Loucy (cell line): ENCODE measurements around the gene ORC3.

ENCODE experiments used
- H2AFZ ChIP-seq: fragments of 200-600 bp; sonication (generic); 2 replicates; pipeline ENCODE4 v1.6.0; 2016; ENCODE audit warnings: antibody characterized with exemption, mild to moderate bottlenecking, low read length, moderate library complexity
- H3F3A ChIP-seq: fragments of 200-600 bp; 2 replicates; pipeline ENCODE4 v1.6.0; 2016; ENCODE audit warnings: antibody characterized with exemption, low read depth, mild to moderate bottlenecking
- H3K27me3 ChIP-seq: fragments of 200-600 bp; sonication (generic); 2 replicates; pipeline ENCODE4 v1.6.1; 2014; ENCODE audit warnings: low read length, mild to moderate bottlenecking; ENCODE audit not compliant: insufficient read depth, poor library complexity, severe bottlenecking
- H3K36me3 ChIP-seq: fragments of 200-600 bp; sonication (generic); 2 replicates; pipeline ENCODE4 v1.6.1; 2016; ENCODE audit warnings: low read length; ENCODE audit not compliant: insufficient read depth
- H3K4me1 ChIP-seq: fragments of 200-600 bp; sonication (generic); 2 replicates; pipeline ENCODE4 v1.5.1; 2014; ENCODE audit warnings: low read length, mild to moderate bottlenecking; ENCODE audit not compliant: insufficient read depth, poor library complexity, severe bottlenecking
- H3K4me2 ChIP-seq: fragments of 200-600 bp; sonication (generic); 2 replicates; pipeline ENCODE4 v1.6.0; 2014; ENCODE audit warnings: antibody characterized with exemption, low read length, low read depth, mild to moderate bottlenecking; ENCODE audit not compliant: poor library complexity, severe bottlenecking
- H3K4me3 ChIP-seq: fragments of 200-600 bp; sonication (generic); 2 replicates; pipeline ENCODE4 v1.5.1; 2014; ENCODE audit warnings: low read length, mild to moderate bottlenecking, mixed read lengths; ENCODE audit not compliant: poor library complexity, severe bottlenecking
- H3K79me2 ChIP-seq: fragments of 200-600 bp; sonication (generic); 2 replicates; pipeline ENCODE4 v1.6.1; 2014; ENCODE audit warnings: low read length; ENCODE audit not compliant: insufficient read depth
- H3K9ac ChIP-seq: fragments of 200-600 bp; sonication (generic); 2 replicates; pipeline ENCODE4 v1.6.0; 2014; ENCODE audit warnings: mild to moderate bottlenecking, low read depth, low read length, moderate library complexity; ENCODE audit not compliant: poor library complexity, severe bottlenecking
- H3K9me2 ChIP-seq: fragments of 200-600 bp; sonication (generic); replicated peaks from 2 replicates; pipeline ENCODE4 v1.6.1; 2016; ENCODE audit warnings: low read depth, low read length, mixed read lengths
- H3K9me3 ChIP-seq: fragments of 200-600 bp; sonication (generic); 2 replicates; pipeline ENCODE4 v1.6.1; 2014; ENCODE audit warnings: mild to moderate bottlenecking, antibody characterized with exemption, low read length, low read depth; ENCODE audit not compliant: insufficient read depth
- H4K20me1 ChIP-seq: fragments of 200-600 bp; sonication (generic); 2 replicates; pipeline ENCODE4 v1.6.0; 2014; ENCODE audit warnings: antibody characterized with exemption, low read length, mild to moderate bottlenecking; ENCODE audit not compliant: insufficient read depth, poor library complexity, severe bottlenecking
- EZH2phosphoT487 ChIP-seq: fragments of 200-600 bp; IDR thresholded peaks from 2 replicates; pipeline ENCODE4 v1.6.1; 2018; ENCODE audit warnings: antibody characterized with exemption, mild to moderate bottlenecking, moderate library complexity, borderline replicate concordance
- TF ChIP-seq, protein P1 (sequence below): fragments of 200-600 bp; sonication (generic); conservative IDR thresholded peaks from 2 replicates; pipeline ENCODE4 v1.5.1; 2014; ENCODE audit warnings: mild to moderate bottlenecking, antibody characterized with exemption, low read length

The ORC3 gene

DNA sequence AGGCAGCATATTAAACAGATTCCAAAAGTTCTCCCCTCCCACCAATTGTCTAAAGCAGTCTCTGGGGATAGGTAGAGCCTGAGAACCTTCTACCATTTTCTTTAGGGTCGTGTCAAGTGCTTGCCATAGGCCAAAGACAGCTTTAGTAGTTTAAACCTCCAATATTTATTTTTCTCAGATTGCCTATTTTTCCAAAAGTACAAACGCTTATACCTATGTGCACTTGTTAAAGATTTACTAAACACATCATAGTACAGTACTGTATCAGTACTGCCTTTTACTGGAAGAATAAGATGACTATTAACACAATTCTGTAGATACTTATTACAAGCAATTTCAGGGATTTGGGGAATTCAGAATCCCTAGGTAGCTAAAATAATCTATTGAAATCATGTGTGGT lies 82.7 kb downstream of the ORC3 start:
- no peak overlapping the region for H3K9ac ChIP-seq
- H3F3A ChIP-seq = no peaks in the 10 kb centered on the region; the same call in 1 of the 2 replicates
- peaks cover 47% of the 10 kb centered on the region for H3K36me3 ChIP-seq
- no peaks in the 10 kb centered on the region for H3K4me1 ChIP-seq
- no peaks in the 10 kb centered on the region for H3K79me2 ChIP-seq
- H3K9me3 ChIP-seq = no peaks in the 10 kb centered on the region
- TF ChIP-seq EZH2phosphoT487 = no peak
- TF ChIP-seq, protein P1, sequence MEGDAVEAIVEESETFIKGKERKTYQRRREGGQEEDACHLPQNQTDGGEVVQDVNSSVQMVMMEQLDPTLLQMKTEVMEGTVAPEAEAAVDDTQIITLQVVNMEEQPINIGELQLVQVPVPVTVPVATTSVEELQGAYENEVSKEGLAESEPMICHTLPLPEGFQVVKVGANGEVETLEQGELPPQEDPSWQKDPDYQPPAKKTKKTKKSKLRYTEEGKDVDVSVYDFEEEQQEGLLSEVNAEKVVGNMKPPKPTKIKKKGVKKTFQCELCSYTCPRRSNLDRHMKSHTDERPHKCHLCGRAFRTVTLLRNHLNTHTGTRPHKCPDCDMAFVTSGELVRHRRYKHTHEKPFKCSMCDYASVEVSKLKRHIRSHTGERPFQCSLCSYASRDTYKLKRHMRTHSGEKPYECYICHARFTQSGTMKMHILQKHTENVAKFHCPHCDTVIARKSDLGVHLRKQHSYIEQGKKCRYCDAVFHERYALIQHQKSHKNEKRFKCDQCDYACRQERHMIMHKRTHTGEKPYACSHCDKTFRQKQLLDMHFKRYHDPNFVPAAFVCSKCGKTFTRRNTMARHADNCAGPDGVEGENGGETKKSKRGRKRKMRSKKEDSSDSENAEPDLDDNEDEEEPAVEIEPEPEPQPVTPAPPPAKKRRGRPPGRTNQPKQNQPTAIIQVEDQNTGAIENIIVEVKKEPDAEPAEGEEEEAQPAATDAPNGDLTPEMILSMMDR = no peak
- H3K9me2 ChIP-seq = no peaks in the 10 kb centered on the region
- no peak overlapping the region for H3K4me2 ChIP-seq
- H3K4me3 ChIP-seq = no peak overlapping the region
- no peaks in the 10 kb centered on the region for H3K27me3 ChIP-seq
- H4K20me1 ChIP-seq = no peaks in the 10 kb centered on the region
- H2AFZ ChIP-seq = no peak overlapping the region

DNA sequence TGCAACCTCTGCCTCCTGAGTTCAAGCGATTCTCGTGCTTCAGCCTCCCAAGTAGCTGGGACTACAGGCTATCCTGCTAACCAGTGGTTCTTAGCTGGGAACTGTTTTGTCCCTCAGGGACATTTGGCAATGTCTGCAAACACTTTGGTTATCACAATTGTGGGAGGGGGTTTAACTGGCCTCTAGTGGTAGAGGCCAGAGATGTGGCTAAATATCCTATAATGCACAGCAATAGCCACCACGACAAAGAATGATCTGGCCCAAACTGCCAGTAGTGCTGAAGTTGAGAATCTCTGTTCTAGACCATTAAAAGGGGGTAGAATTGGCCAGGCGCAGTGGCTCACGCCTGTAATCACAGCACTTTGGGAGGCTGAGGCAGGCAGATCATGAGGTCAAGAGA lies 83.3 kb downstream of the ORC3 start:
- no peaks in the 10 kb centered on the region for H3K27me3 ChIP-seq
- no peaks in the 10 kb centered on the region for H4K20me1 ChIP-seq
- no peak overlapping the region for H3K4me2 ChIP-seq
- H3K9ac ChIP-seq = no peak overlapping the region
- no peaks in the 10 kb centered on the region for H3K9me3 ChIP-seq
- no peaks in the 10 kb centered on the region; the same call in 1 of the 2 replicates for H3F3A ChIP-seq
- no peak for TF ChIP-seq EZH2phosphoT487
- TF ChIP-seq, protein P1 = no peak
- H3K4me3 ChIP-seq = no peak overlapping the region
- no peaks in the 10 kb centered on the region for H3K9me2 ChIP-seq
- no peak overlapping the region for H2AFZ ChIP-seq
- no peaks in the 10 kb centered on the region for H3K4me1 ChIP-seq
- peaks cover 49% of the 10 kb centered on the region for H3K36me3 ChIP-seq
- H3K79me2 ChIP-seq = no peaks in the 10 kb centered on the region

DNA sequence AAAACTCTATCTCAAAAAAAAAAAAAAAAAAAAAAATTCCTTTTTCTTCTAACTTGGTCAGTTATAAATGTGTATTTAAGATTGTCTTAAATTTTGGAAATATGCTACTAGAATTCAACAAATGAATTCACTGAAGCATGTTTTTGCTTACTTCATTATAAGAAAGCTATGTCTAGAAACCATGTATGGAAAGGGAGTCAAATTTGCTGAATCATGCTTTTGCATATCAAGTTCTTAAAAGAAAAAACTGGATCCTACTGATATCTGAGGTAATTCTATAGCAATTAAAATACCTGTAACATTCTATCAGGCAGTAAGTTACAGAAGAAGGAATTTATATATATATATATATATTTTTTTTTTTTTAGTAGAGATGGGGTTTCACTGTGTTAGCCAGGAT lies 84.4 kb downstream of the ORC3 start:
- Histone ChIP-seq H3K79me2 (no peaks in the 10 kb centered on the region), H4K20me1 (no peaks in the 10 kb centered on the region), H3F3A (no peaks in the 10 kb centered on the region), H3K27me3 (no peaks in the 10 kb centered on the region), H3K36me3 (peaks cover 55% of the 10 kb centered on the region), H3K4me2 (no peak overlapping the region), H3K9me3 (no peaks in the 10 kb centered on the region), H2AFZ (no peak overlapping the region), H3K9me2 (no peaks in the 10 kb centered on the region), H3K4me3 (no peak overlapping the region), H3K4me1 (no peaks in the 10 kb centered on the region), H3K9ac (no peak overlapping the region)
- no peak for TF ChIP-seq EZH2phosphoT487
- TF ChIP-seq, protein P1 = no peak
